ENCODE measurements around the gene STK17A.
A peak's percentile ranks its signal among the peaks of the same experiment; 100 is the strongest.
"Not testable (repeated sequence)": the region's sequence is repeated elsewhere in the genome, so short reads cannot be mapped to it uniquely, and the experiment has no call there.

Gene STK17A

GRCh38 chr7:43658718-43659548 is 76.0 kb downstream of the STK17A start:
- no peak for DNase-seq (ENCODE audit: low spot score)

DNA sequence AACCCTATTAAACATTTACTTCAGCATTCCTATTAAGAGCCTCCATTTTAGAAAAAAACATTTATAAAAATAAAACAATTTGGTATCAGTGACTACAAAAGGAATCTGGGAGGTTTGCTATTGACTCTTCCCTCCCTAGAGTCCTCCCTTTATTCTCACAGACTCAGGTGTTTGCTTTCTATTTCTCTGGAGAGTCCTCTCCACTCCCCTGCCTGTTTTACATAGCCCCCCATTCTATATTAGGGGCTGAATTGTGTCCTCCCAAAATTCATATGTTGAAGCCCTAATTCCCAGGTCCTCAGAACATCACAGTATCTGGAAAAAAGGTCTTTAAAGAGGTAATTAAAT is 76.6 kb downstream of the STK17A start:
- no peak for DNase-seq (ENCODE audit: low spot score)

- no peak for DNase-seq (ENCODE audit: low spot score)
These were observed 77.2 kb downstream of the STK17A start for GRCh38 chr7:43660141-43660540.

- no peak for DNase-seq (ENCODE audit: low spot score)
These were observed 81.8 kb downstream of the STK17A start for GRCh38 chr7:43664681-43665080.

DNA sequence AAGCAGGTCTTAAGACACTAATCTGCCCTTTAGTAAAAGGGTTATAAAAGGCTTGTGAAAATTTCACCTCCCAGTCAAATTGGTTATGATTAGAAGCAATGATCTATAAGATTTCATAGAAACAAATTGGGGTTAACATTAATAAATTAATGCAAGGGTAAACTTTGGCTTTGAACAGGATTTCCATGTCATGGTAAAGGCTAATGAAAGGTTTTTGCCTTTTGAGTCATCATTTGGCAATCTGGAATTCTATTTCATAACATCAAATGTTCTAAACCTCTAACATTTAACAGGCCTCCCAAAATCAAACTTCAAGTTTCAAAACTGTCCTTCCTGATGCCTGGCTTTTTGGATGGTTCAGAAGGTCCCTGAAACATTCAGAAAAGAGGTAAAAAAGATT is 84.0 kb downstream of the STK17A start:
- no peak for DNase-seq (ENCODE audit: low spot score)

- no peak for DNase-seq (ENCODE audit: low spot score)
These were observed 85.1 kb downstream of the STK17A start for GRCh38 chr7:43668035-43668434.

GRCh38 chr7:43669286-43670081 is 86.6 kb downstream of the STK17A start:
- peak; percentile 59 for DNase-seq (ENCODE audit: low spot score)

- DNase-seq (ENCODE audit: low spot score): no peak
These were observed 88.6 kb downstream of the STK17A start for GRCh38 chr7:43671521-43671920.

GRCh38 chr7:43673243-43673976 is 90.5 kb downstream of the STK17A start:
- DNase-seq (ENCODE audit: low spot score): not testable (repeated sequence)

GRCh38 chr7:43674559-43675436 is 91.9 kb downstream of the STK17A start:
- DNase-seq (ENCODE audit: low spot score): no peak

Data from putamen (tissue), 1 donor.